HCEC 1CT (cell line): Measurements from ENCODE around the gene IL1A.

ENCODE experiments used
- DNase-seq: peaks from one replicate; pipeline ENCODE4 v3.0.0-alpha.2; 2017

Gene IL1A

DNA sequence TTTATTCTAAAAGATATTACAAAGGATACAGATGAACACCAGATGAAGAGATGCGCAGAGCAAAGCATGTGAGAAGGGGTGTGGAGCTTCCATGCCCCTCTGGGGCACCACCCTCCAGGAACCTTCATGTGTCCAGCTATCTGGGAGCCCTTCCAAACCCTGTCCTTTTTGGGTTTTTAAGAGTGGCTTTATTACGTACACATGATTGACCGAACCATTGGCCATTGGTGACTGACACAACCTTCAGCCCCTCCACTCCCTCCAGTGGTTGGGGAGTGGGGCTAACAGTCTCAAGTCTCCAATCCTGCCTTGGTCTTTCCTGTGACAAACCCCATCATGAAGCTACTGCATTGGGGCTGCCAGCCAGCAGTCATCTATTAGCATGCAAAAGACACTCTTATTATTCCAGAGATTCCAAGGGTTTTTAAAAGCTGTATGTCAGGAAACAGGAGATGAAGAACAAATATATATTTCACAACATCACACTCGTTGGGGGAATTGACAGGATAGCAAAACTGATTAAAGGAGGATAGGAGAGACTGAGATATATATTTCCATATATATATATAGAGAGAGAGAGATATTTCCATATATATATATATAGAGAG is 32.9 kb upstream of the IL1A start:
- DNase-seq, result no peak

GRCh38 chr2:112814278-112814677 is 30.0 kb upstream of the IL1A start:
- no peak for DNase-seq

- no peak for DNase-seq
Observed at GRCh38 chr2:112813280-112813966, 29.1 kb upstream of the IL1A start.

DNA sequence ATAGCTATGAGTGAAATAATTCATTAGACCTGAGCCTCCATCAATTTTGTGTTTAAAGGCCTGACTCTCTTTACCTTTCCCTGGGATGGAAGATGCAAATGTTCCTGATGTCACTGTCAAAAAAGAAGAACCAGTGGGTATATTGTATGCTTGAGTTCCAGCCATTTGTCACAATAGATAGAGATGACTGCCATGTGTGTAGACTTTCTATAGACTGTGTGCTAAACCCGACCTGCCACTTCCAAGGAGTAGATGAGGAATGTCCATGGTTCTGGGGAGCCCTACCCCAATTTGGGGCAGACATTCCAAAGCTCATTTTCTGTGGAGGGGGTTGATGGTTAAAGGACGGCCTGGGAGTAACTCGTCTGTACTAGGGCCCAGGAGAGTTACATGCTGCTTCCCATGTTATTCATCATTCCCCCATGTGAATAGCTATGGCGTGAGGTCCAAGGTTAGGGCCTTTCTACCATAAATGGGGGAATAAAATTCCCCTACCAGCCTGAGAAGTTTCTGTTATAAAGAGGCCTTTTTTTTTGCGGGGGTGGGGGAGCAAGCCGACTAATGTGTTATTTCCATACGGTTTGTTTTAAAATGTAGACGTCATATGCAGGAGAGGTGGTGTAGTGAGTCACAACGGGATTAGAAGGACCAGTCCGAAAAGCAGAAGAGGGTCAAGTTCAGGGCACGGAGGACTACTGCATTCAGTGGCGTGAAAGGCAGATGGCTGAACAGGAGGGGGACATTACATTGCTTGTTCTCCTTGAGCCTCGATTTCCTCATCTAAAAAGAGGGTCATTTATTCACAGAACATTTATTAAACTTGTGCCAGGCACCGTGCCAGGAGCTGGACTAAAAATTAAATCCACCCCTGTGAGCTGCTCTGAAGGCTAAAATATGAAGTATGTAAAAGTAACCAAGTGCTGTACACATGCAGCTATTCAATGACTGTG is 28.3 kb upstream of the IL1A start:
- DNase-seq, result peak; percentile 88

GRCh38 chr2:112811841-112812306 is 27.6 kb upstream of the IL1A start:
- peak; percentile 85 for DNase-seq

DNA sequence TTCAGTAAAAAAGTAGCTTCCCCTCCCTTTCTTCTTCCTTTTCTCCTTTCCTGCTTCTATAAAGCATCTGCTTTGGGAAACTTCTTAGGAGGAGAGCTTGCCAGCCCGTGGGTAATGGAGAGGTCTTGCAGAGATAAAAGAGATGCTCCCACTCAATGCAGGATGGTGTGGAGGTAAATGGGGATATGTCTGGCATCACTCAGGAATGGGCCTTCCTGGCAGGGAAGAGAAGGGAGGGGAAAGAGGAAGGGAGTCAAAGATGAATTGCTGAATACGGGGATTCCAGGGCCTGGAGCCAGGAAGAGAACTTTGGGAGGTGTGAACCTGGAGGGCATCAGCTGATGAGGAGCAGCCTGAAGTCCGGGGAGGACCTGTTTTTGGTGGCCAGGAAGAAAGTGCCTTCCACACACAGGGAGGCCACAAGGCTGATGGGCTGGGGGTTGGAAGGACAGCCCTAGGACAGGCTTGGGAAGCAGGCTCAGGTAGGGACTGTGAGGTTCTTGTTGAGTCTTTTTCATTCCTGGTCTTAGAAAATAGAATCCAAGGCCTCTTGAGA is 27.1 kb upstream of the IL1A start:
- DNase-seq, result no peak

- no peak for DNase-seq
Observed at GRCh38 chr2:112809112-112809511, 24.8 kb upstream of the IL1A start.

GRCh38 chr2:112807233-112807807 is 23.0 kb upstream of the IL1A start:
- DNase-seq, result no peak

DNA sequence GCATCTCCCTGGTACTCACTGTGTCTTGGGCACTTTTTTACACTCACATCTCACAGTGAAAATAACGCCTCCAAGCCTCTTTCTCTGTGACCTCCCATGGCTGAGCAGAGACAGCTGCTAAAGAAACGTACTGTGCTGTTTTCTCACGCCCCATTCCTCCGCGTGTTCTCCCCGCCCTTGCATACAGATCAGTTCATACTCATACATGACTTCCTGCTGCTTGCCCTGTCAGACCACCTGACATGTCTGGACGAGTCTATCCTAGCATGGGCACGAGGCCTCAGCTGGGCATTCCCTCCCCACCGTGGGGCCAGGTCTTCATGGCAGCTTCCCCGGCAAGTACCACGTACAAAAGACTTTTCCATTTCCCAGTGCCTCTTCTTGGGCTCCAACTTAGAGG is 21.2 kb upstream of the IL1A start:
- DNase-seq, result no peak

DNA sequence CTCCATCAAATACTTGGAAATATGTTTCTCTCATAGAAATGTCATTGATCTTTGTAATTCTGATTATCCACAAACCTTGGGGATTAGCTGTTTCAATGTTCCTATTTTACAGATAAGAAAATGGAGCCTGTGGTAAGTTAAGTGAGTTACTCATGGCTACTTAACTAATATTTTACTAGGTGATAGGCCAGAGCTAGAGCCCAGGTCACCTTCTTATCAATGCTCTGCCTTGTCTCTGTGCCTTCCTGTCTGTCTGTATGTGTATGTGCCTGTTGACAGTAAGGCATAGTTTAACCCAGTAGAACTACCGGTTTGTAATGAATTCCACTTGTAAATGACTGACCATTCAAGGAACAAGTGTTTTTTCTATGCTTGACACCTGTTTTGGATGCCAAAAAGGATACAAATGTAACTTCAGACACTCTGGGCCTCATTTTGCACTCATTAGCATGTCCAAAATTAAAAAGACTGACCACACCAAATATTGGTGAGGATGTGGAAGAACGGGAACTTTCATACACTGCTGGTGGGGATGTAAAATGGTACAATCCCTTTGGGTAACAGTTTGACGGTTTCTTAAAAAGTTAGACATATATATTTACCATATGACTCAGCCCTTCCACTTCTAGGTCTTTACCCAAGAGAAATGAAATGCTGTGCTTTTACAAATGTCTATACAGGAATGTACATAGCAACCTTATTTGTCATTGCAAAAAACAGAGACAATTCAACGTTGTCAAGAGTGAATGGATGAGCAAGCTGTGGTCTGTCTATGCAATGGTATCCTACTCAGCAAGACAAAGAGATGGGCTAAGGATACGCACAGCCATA is 19.6 kb upstream of the IL1A start:
- DNase-seq, result peak; percentile 65

DNA sequence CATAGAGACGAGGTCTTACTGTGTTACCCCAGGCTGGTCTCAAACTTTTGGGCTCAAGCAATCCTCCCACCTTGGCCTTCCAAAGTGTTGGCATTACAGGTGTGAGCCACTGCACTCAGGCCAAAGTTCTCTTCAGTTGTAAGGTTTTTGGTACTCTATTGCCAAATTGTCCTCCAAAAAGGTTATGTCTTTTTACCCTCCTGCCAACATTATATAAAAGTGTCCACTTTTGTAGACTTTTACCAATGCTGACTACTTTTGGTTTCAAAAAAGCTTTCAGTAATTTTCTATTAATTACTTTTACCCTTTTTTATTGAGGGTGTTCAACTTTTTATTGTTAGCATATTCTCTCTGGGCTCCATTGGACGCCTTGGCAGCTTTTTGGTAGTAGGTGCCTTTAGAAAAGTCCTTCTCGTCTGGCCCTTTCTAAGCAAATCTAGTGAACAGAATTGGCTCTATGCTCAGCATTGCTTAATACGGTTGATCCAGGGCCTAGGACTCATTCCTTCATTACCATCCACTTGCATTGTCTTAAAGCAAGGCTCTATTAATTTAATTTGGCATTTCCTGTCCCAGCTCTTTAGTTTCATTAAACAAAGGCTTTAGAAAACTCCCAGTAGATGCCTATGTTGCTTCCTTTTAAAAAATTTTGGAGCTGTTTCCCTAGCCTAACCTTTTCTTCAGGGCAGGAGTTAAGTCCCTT is 16.7 kb upstream of the IL1A start:
- DNase-seq, result no peak

- no peak for DNase-seq
Observed at GRCh38 chr2:112798979-112799975, 15.0 kb upstream of the IL1A start.

DNA sequence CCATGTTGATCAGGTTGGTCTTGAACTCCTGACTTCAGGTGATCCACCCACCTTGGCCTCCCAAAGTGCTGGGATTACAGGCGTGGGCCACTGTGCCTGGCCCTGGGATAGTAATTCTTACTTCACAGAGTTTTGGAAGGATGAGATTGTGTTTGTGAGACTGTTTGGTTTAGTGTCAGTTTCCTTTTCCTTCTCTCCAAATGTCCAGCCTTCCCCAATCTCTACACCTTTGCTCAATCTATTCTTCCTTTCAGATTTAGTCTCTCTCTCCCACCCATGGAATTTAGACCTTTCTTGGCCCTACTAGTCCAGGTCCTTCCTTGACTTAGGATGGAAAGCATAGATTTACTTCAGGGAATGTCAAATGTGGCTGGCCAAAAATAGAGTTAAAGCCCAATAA is 12.2 kb upstream of the IL1A start:
- no peak for DNase-seq

GRCh38 chr2:112795774-112796173 is 11.5 kb upstream of the IL1A start:
- no peak for DNase-seq

DNA sequence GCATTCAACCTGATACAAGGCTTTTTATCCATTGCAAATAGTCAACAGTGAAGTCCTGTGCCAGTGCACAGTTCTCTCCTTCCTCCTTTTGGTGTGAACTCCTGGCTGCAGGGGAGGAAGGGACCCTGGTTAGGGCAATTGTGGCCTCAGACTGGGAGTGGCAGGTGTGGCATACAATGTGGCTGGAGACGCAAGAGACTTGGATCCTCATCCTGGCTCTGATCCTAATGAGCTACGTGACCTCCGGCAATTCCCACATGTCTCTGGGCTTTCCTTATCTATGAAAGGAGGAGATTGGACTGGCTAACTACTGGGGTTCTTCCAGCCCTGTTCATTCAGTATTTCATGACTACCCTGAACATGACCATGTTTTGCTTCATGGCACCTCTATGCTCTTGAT is 10.5 kb upstream of the IL1A start:
- DNase-seq, result no peak

GRCh38 chr2:112794131-112794733 is 9.9 kb upstream of the IL1A start:
- DNase-seq, result peak; percentile 90

GRCh38 chr2:112793449-112793978 is 9.2 kb upstream of the IL1A start:
- DNase-seq, result peak; percentile 20

- DNase-seq, result no peak
Observed at GRCh38 chr2:112792419-112792818, 8.1 kb upstream of the IL1A start.

DNA sequence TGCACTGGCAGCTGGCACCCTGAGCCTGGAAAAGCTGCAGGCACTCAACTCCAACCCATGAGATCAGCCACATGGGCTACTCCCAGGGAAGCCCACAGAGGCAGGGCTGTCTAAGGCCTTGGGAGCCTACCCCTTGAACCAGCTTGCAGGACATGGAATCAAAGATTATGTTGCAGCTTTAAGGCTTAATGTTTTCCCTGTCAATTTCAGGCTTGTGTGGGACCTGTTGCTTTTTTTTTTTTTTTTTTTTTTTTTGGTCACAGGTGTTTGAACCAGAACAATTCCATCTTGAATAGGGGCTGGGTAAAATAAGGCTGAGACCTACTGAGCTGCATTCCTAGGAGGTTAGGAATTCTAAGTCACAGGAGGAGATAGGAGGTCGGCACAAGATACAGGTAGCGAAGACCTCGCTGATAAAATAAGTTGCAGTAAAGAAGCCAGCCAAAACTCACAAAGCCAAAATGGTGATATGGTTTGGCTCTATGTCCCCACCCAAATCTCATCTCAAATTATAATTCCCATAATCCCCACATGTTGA is 7.5 kb upstream of the IL1A start:
- DNase-seq, result no peak
